Mesenchymal stem cell (in vitro differentiated cells and primary cell): ENCODE results near the gene IL37.

Experiments
- DNase-seq: peaks from one replicate; pipeline ENCODE4 v3.0.0-alpha.2; 2013
- H2AFZ ChIP-seq: one replicate; pipeline ENCODE4 v1.6.1; 2013; ENCODE audit warnings: low read depth, mild to moderate bottlenecking, control low read depth, inconsistent platforms, low read length, moderate library complexity
- H2AK5ac ChIP-seq: 2 replicates; pipeline ENCODE4 v1.6.1; 2013; ENCODE audit warnings: low read length, moderate library complexity, mild to moderate bottlenecking, inconsistent platforms; ENCODE audit not compliant: severe bottlenecking
- H2BK120ac ChIP-seq: one replicate; pipeline ENCODE4 v1.6.1; 2013; ENCODE audit warnings: low read depth, mild to moderate bottlenecking, inconsistent platforms, low read length, moderate library complexity
- H2BK12ac ChIP-seq, 2 experiments: one replicate each; pipeline ENCODE4 v1.6.1; 2013; ENCODE audit warnings: inconsistent platforms in 2 of 2, low read length in 2 of 2, mild to moderate bottlenecking in 2 of 2, moderate library complexity in 2 of 2, control low read depth in 1 of 2
- H2BK15ac ChIP-seq: one replicate; pipeline ENCODE4 v1.6.1; 2013; ENCODE audit warnings: mild to moderate bottlenecking, low read depth, inconsistent platforms; ENCODE audit not compliant: poor library complexity, severe bottlenecking
- H2BK5ac ChIP-seq: 2 replicates; pipeline ENCODE4 v1.6.1; 2013; ENCODE audit warnings: low read depth, mild to moderate bottlenecking, low read length, control low read depth, inconsistent platforms; ENCODE audit not compliant: poor library complexity, severe bottlenecking
- H3K14ac ChIP-seq, 2 experiments: one replicate each; pipeline ENCODE4 v1.6.1; 2013; ENCODE audit warnings: inconsistent platforms in 2 of 2, low read length in 2 of 2, control low read depth in 1 of 2, mild to moderate bottlenecking in 1 of 2, moderate library complexity in 1 of 2
- H3K18ac ChIP-seq, 2 experiments: one replicate each; pipeline ENCODE4 v1.6.1; 2013; ENCODE audit warnings: inconsistent platforms in 2 of 2, low read length in 2 of 2, control low read depth in 1 of 2, low read depth in 1 of 2, mild to moderate bottlenecking in 1 of 2
- H3K23ac ChIP-seq, 2 experiments: one replicate each; pipeline ENCODE4 v1.6.1; 2013; ENCODE audit warnings: inconsistent platforms in 2 of 2, low read length in 2 of 2, mild to moderate bottlenecking in 2 of 2, moderate library complexity in 2 of 2, control low read depth in 1 of 2
- H3K27ac ChIP-seq: 2 replicates; pipeline ENCODE4 v1.5.1; 2013; ENCODE audit warnings: mild to moderate bottlenecking, moderate library complexity, low read length, control low read depth, inconsistent platforms; ENCODE audit not compliant: poor library complexity, severe bottlenecking
- H3K27me3 ChIP-seq, 2 experiments: 2 replicates each; pipeline versions ENCODE4 v1.6.1 to v1.7.0; 2013; ENCODE audit warnings: low read length in 2 of 2, mild to moderate bottlenecking in 2 of 2, moderate library complexity in 2 of 2, control low read depth in 1 of 2, inconsistent platforms in 1 of 2; ENCODE audit not compliant: control insufficient read depth in 1 of 2, insufficient read depth in 1 of 2
- H3K36me3 ChIP-seq, 2 experiments: 2 replicates each; pipeline versions ENCODE4 v1.6.1 to v1.7.0; 2013; ENCODE audit warnings: low read length in 2 of 2, control low read depth in 1 of 2, inconsistent platforms in 1 of 2, low read depth in 1 of 2, mild to moderate bottlenecking in 1 of 2; ENCODE audit not compliant: insufficient read depth in 2 of 2, control insufficient read depth in 1 of 2
- H3K4ac ChIP-seq, 2 experiments: one replicate each; pipeline ENCODE4 v1.6.1; 2013; ENCODE audit warnings: inconsistent platforms in 2 of 2, low read length in 2 of 2, mild to moderate bottlenecking in 2 of 2, moderate library complexity in 2 of 2, control low read depth in 1 of 2, low read depth in 1 of 2
- H3K4me1 ChIP-seq: 2 replicates; pipeline ENCODE4 v1.6.1; 2013; ENCODE audit warnings: low read depth, low read length, control low read depth; ENCODE audit not compliant: control insufficient read depth, insufficient read depth
- H3K4me2 ChIP-seq: 2 replicates; pipeline ENCODE4 v1.6.1; 2013; ENCODE audit warnings: low read length, mild to moderate bottlenecking, inconsistent platforms; ENCODE audit not compliant: poor library complexity, severe bottlenecking
- H3K4me3 ChIP-seq, 2 experiments: 2 replicates each; pipeline versions ENCODE4 v1.5.1 to v1.7.0; 2013; ENCODE audit warnings: low read length in 2 of 2, mild to moderate bottlenecking in 2 of 2, control low read depth in 1 of 2, low read depth in 1 of 2; ENCODE audit not compliant: insufficient read depth in 1 of 2
- H3K79me1 ChIP-seq: replicated peaks from 2 replicates; pipeline ENCODE4 v1.6.1; 2013; ENCODE audit warnings: mild to moderate bottlenecking, control low read depth, low read length, inconsistent platforms; ENCODE audit not compliant: poor library complexity, severe bottlenecking
- H3K9ac ChIP-seq: 2 replicates; pipeline ENCODE4 v1.7.0; 2013; ENCODE audit warnings: mild to moderate bottlenecking, low read length, moderate library complexity
- H3K9me3 ChIP-seq: 2 replicates; pipeline ENCODE4 v1.7.0; 2013; ENCODE audit warnings: mild to moderate bottlenecking, low read length; ENCODE audit not compliant: control insufficient read depth
- H4K8ac ChIP-seq: one replicate; pipeline ENCODE4 v1.6.1; 2013; ENCODE audit warnings: inconsistent platforms, mild to moderate bottlenecking, low read length, moderate library complexity
- H4K91ac ChIP-seq: one replicate; pipeline ENCODE4 v1.6.1; 2013; ENCODE audit warnings: mild to moderate bottlenecking, low read length, inconsistent platforms
- WGBS: methylation state at CpG from one replicate; pipeline ENCODE4 v1.1.7; 2013; ENCODE audit warnings: mixed read lengths; 5-methylcytosine and 5-hydroxymethylcytosine counted together

The IL37 gene

GRCh38 chr2:112938904-112939303 lies 27.9 kb downstream of the IL37 start:
- peak overlapping the region; percentile 73 for H4K91ac ChIP-seq
- H3K4me3 ChIP-seq: no peak overlapping the region
- H2BK5ac ChIP-seq: no peak overlapping the region
- H2BK15ac ChIP-seq: no peak overlapping the region
- no peak overlapping the region for H3K9ac ChIP-seq
- no peak overlapping the region for H3K18ac ChIP-seq
- no peaks in the 10 kb centered on the region for H3K36me3 ChIP-seq
- WGBS: 88% methylated on average over 5 of the region's 5 CpGs
- no peak overlapping the region for H2BK12ac ChIP-seq
- H3K4me2 ChIP-seq: no peak overlapping the region
- no peaks in the 10 kb centered on the region for H3K9me3 ChIP-seq
- peak; percentile 17 for DNase-seq
- H3K27me3 ChIP-seq: peaks cover 11 to 27% of the 10 kb centered on the region in 2 experiments
- no peak overlapping the region for H2AFZ ChIP-seq
- peaks cover 4% of the 10 kb centered on the region for H3K4me1 ChIP-seq
- no peak overlapping the region for H3K4ac ChIP-seq
- H2BK120ac ChIP-seq: no peak overlapping the region
- H2AK5ac ChIP-seq: no peak overlapping the region
- H3K79me1 ChIP-seq: no peaks in the 10 kb centered on the region
- no peak overlapping the region for H3K14ac ChIP-seq
- no peak overlapping the region for H3K27ac ChIP-seq
- no peak overlapping the region for H3K23ac ChIP-seq
- no peak overlapping the region for H4K8ac ChIP-seq

DNA sequence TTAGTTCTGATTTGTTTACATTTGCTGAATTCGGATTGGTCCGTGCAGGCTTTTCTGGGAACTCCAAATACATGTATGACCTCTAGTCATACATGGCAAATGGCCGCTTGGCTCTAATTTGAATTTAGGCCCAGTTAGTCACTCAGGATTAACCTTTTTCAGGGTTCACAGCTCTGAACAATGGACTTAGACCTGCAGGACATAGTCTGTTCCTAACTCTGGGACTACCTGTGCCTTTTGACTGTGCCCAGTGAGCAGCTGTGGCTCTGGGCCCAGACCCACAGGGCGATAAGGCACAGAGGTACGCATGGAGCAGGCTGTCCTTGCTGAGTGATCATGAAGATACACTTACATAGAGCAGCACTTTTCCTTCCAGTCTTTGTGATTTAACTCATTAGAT lies 28.5 kb downstream of the IL37 start:
- H2AK5ac ChIP-seq: no peak overlapping the region
- H3K23ac ChIP-seq: no peak overlapping the region
- no peak overlapping the region for H3K4me3 ChIP-seq
- H3K79me1 ChIP-seq: no peaks in the 10 kb centered on the region
- WGBS: 94% methylated on average over 5 of the region's 5 CpGs
- H3K4me2 ChIP-seq: no peak overlapping the region
- no peak overlapping the region for H3K9ac ChIP-seq
- H3K14ac ChIP-seq: no peak overlapping the region
- no peak overlapping the region for H2BK15ac ChIP-seq
- H3K27ac ChIP-seq: no peak overlapping the region
- H3K4ac ChIP-seq: peak overlapping the region in 1 of 2 experiments; percentile 15
- no peak overlapping the region for H2BK5ac ChIP-seq
- no peak overlapping the region for H4K91ac ChIP-seq
- H3K27me3 ChIP-seq: peaks cover 11 to 27% of the 10 kb centered on the region in 2 experiments
- DNase-seq: no peak
- no peak overlapping the region for H2BK120ac ChIP-seq
- H3K9me3 ChIP-seq: no peaks in the 10 kb centered on the region
- peaks cover 4% of the 10 kb centered on the region for H3K4me1 ChIP-seq
- peak overlapping the region in 1 of 2 experiments; percentile 0 for H2BK12ac ChIP-seq
- no peak overlapping the region for H3K18ac ChIP-seq
- H4K8ac ChIP-seq: no peak overlapping the region
- no peaks in the 10 kb centered on the region for H3K36me3 ChIP-seq
- no peak overlapping the region for H2AFZ ChIP-seq

- peaks cover 14% of the 10 kb centered on the region for H3K9me3 ChIP-seq
- no peak overlapping the region for H3K18ac ChIP-seq
- no peaks in the 10 kb centered on the region for H3K79me1 ChIP-seq
- H3K27me3 ChIP-seq: peaks cover 10 to 27% of the 10 kb centered on the region in 2 experiments
- H3K4me1 ChIP-seq: peaks cover 4% of the 10 kb centered on the region
- no peaks in the 10 kb centered on the region for H3K36me3 ChIP-seq
- no peak overlapping the region for H2BK5ac ChIP-seq
- no peak overlapping the region for H2BK15ac ChIP-seq
- H2AK5ac ChIP-seq: no peak overlapping the region
- H3K27ac ChIP-seq: no peak overlapping the region
- no peak for DNase-seq
- H3K9ac ChIP-seq: no peak overlapping the region
- no peak overlapping the region for H4K91ac ChIP-seq
- H2AFZ ChIP-seq: no peak overlapping the region
- no peak overlapping the region for H3K14ac ChIP-seq
- no peak overlapping the region for H3K4me2 ChIP-seq
- H3K23ac ChIP-seq: no peak overlapping the region
- WGBS: 50% methylated on average over 2 of the region's 3 CpGs
- no peak overlapping the region for H2BK120ac ChIP-seq
- no peak overlapping the region for H4K8ac ChIP-seq
- H3K4ac ChIP-seq: no peak overlapping the region
- no peak overlapping the region for H3K4me3 ChIP-seq
- no peak overlapping the region for H2BK12ac ChIP-seq
These were observed 30.1 kb downstream of the IL37 start for GRCh38 chr2:112940859-112941625.

DNA sequence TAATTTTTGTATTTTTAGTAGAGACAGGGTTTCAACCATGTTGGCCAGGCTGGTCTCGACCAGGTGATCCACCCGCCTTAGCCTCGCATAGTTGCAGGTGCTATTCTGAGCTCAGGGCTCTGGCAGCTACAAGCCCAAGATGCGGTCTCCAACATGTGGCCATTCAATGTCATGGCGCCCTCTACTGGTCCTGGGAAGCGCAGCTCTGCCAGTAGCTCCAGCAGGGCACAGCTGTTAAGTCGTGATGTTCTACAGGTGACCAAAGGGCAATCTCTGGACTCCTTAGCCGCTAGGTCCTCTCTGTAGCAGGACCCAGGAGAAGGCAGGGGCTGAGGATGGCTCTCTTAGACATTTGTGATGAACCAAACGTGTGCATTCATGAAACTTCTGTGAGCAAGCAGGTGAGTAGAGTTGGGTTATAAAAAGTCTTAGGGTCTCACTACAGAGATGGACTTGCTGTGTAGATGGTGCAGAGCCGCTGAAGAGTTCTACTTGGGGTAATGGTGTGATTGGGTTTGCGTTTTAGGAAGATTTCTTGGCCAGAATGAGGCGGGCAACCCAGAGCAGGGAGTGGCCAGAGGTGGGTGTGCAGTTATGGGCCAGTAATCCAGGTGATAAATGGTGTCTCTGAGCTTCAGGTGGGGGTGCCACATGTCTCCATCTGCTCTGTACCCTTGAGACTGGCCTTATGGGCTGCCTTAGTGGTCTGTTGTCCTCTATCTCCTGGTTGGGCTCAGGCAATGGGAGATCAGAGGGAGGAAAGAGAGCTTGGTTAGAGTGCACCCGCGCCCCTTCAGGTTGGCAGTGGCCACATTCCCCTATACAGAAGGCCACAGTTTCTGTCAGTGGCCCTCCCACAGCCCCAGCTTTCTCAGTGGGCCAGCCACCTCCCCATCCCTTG lies 31.0 kb downstream of the IL37 start:
- Histone ChIP-seq H3K27me3 (peaks cover 18 to 32% of the 10 kb centered on the region in 2 experiments), H2AK5ac (no peak overlapping the region), H3K14ac (no peak overlapping the region), H2BK15ac (no peak overlapping the region), H3K9ac (no peak overlapping the region), H3K36me3 (no peaks in the 10 kb centered on the region), H3K79me1 (no peaks in the 10 kb centered on the region), H4K91ac (no peak overlapping the region), H3K27ac (no peak overlapping the region), H3K18ac (no peak overlapping the region), H2AFZ (no peak overlapping the region), H2BK5ac (no peak overlapping the region), H3K4me1 (peaks cover 4% of the 10 kb centered on the region), H2BK120ac (no peak overlapping the region), H3K4me3 (no peak overlapping the region), H4K8ac (no peak overlapping the region), H3K4me2 (no peak overlapping the region), H3K4ac (no peak overlapping the region), H2BK12ac (no peak overlapping the region), H3K9me3 (peaks cover 19% of the 10 kb centered on the region), H3K23ac (no peak overlapping the region)
- 30% methylated on average over 14 of the region's 14 CpGs for WGBS
- peak; percentile 76 for DNase-seq
